Measurements from ENCODE around the gene DYNC1LI2. TPM values are rescaled to one million over a fixed set of nuclear protein-coding genes. Genes with fewer than 3 reads are reported as not detected.

Gene DYNC1LI2
- total and polyA plus RNA-seq, 9 of the 15 experiments (the other 6 are each of a cell fraction or from before 2014, with no cell fraction given): 5.1 to 48.9 (median 38.2) TPM

DNA sequence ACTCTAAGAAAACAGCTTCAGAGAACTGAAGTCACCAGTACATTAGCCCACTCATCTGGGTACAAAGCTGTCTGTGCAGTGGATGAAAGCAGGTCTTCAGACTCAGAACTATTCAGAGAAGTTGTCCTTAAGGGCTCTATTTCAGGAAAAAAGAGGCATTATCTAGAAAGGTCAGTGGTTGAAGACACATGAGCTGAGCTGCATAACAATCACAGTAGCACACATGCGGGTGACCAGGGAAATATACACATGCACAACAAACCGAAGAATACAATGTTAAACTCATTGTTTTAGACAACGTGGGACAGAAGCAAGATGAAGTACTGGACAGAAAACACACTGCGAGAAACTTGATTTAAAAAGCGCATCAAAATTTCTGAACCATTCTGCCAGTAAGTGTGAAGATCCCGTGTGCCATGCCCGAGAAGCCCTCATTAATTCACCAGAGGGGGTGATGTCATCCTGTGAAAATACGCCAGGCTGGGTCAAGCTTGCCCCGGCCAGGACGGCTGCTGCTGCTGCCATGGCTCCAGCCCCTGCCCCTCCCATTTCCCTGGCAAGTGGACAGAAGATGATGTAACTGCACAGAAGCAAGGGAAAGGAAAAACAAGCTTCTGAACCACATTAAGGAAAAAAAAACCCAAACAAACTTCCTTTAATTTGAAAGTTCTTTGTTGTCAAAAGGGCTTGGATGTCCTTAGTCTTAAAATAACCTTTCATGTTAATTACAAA lies 10.1 kb downstream of the DYNC1LI2 start (continued):
- TF ChIP-seq JUND (IDR thresholded peaks at IDR 0.05; ENCODE audit: borderline replicate concordance, low read depth, low read length): peak; percentile 77
- peak; percentile 28; the same call in 2 of the 3 replicates for TF ChIP-seq JUND (tag; IDR thresholded peaks at IDR 0.05; ENCODE audit: borderline replicate concordance, low read depth, low read length)
- TF ChIP-seq NR1H2 (CRISPR knock-in tag; IDR thresholded peaks at IDR 0.05): no peak
- no peak for TF ChIP-seq SMARCC2 (IDR thresholded peaks at IDR 0.05; ENCODE audit: low read depth)
- no peak for TF ChIP-seq LCOR (CRISPR knock-in tag; IDR thresholded peaks at IDR 0.05)
- 0 out of 2 replicates have a peak, but pooled peaks have one; percentile 34 for TF ChIP-seq ZNF766 (CRISPR knock-in tag; conservative IDR thresholded peaks at IDR 0.05)
- TF ChIP-seq KLF6 (CRISPR knock-in tag; IDR thresholded peaks at IDR 0.05; ENCODE audit: borderline replicate concordance): peak; percentile 24; the same call in 1 of the 2 replicates
- TF ChIP-seq, protein P1, sequence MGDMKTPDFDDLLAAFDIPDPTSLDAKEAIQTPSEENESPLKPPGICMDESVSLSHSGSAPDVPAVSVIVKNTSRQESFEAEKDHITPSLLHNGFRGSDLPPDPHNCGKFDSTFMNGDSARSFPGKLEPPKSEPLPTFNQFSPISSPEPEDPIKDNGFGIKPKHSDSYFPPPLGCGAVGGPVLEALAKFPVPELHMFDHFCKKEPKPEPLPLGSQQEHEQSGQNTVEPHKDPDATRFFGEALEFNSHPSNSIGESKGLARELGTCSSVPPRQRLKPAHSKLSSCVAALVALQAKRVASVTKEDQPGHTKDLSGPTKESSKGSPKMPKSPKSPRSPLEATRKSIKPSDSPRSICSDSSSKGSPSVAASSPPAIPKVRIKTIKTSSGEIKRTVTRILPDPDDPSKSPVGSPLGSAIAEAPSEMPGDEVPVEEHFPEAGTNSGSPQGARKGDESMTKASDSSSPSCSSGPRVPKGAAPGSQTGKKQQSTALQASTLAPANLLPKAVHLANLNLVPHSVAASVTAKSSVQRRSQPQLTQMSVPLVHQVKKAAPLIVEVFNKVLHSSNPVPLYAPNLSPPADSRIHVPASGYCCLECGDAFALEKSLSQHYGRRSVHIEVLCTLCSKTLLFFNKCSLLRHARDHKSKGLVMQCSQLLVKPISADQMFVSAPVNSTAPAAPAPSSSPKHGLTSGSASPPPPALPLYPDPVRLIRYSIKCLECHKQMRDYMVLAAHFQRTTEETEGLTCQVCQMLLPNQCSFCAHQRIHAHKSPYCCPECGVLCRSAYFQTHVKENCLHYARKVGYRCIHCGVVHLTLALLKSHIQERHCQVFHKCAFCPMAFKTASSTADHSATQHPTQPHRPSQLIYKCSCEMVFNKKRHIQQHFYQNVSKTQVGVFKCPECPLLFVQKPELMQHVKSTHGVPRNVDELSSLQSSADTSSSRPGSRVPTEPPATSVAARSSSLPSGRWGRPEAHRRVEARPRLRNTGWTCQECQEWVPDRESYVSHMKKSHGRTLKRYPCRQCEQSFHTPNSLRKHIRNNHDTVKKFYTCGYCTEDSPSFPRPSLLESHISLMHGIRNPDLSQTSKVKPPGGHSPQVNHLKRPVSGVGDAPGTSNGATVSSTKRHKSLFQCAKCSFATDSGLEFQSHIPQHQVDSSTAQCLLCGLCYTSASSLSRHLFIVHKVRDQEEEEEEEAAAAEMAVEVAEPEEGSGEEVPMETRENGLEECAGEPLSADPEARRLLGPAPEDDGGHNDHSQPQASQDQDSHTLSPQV (IDR thresholded peaks at IDR 0.05): peak; percentile 48; the same call in 1 of the 2 replicates
- TF ChIP-seq MEF2D (tag; conservative IDR thresholded peaks at IDR 0.05; ENCODE audit: low read depth): 0 out of 2 replicates have a peak, but pooled peaks have one; percentile 45
- TF ChIP-seq MYC (IDR thresholded peaks at IDR 0.05; ENCODE audit: low read depth, low read length): peak; percentile 18; the same call in 1 of the 2 replicates
- TF ChIP-seq MYC (CRISPR knock-in tag; IDR thresholded peaks at IDR 0.05; ENCODE audit: borderline replicate concordance, low read depth): no peak
- TF ChIP-seq ZC3H8 (IDR thresholded peaks at IDR 0.05): no peak
- peak; percentile 23 for TF ChIP-seq EP400 (IDR thresholded peaks at IDR 0.05)
- TF ChIP-seq ZNF589 (CRISPR knock-in tag; IDR thresholded peaks at IDR 0.05; ENCODE audit: low read depth): peak; percentile 65; the same call in 1 of the 2 replicates
- TF ChIP-seq, protein P2, sequence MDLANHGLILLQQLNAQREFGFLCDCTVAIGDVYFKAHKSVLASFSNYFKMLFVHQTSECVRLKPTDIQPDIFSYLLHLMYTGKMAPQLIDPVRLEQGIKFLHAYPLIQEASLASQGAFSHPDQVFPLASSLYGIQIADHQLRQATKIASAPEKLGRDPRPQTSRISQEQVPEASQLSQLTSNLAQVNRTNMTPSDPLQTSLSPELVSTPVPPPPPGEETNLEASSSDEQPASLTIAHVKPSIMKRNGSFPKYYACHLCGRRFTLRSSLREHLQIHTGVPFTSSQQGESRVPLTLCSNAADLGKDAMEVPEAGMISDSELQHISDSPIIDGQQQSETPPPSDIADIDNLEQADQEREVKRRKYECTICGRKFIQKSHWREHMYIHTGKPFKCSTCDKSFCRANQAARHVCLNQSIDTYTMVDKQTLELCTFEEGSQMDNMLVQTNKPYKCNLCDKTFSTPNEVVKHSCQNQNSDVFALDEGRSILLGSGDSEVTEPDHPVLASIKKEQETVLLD (IDR thresholded peaks at IDR 0.05): no peak
- TF ChIP-seq, protein P3, sequence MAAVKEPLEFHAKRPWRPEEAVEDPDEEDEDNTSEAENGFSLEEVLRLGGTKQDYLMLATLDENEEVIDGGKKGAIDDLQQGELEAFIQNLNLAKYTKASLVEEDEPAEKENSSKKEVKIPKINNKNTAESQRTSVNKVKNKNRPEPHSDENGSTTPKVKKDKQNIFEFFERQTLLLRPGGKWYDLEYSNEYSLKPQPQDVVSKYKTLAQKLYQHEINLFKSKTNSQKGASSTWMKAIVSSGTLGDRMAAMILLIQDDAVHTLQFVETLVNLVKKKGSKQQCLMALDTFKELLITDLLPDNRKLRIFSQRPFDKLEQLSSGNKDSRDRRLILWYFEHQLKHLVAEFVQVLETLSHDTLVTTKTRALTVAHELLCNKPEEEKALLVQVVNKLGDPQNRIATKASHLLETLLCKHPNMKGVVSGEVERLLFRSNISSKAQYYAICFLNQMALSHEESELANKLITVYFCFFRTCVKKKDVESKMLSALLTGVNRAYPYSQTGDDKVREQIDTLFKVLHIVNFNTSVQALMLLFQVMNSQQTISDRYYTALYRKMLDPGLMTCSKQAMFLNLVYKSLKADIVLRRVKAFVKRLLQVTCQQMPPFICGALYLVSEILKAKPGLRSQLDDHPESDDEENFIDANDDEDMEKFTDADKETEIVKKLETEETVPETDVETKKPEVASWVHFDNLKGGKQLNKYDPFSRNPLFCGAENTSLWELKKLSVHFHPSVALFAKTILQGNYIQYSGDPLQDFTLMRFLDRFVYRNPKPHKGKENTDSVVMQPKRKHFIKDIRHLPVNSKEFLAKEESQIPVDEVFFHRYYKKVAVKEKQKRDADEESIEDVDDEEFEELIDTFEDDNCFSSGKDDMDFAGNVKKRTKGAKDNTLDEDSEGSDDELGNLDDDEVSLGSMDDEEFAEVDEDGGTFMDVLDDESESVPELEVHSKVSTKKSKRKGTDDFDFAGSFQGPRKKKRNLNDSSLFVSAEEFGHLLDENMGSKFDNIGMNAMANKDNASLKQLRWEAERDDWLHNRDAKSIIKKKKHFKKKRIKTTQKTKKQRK (IDR thresholded peaks at IDR 0.05; ENCODE audit: borderline replicate concordance, low read depth, low read length): no peak
- TF ChIP-seq NFXL1 (CRISPR knock-in tag; IDR thresholded peaks at IDR 0.05): 0 out of 2 replicates have a peak, but pooled peaks have one; percentile 36
- no peak for TF ChIP-seq CEBPG (CRISPR knock-in tag; IDR thresholded peaks at IDR 0.05)
- peak; percentile 81 to 89 for TF ChIP-seq CEBPG (tag; conservative IDR thresholded peaks at IDR 0.05 in 1 of 2, IDR thresholded peaks at IDR 0.05 in 1 of 2)

Data from K562 (cell line).